HepG2 (cell line): ENCODE results near the gene HMGCR. TPM values are rescaled to one million over a fixed set of nuclear protein-coding genes. Genes with fewer than 3 reads are reported as not detected.
A peak's percentile ranks its signal among the peaks of the same experiment; 100 is the strongest.

Source experiments
- ASH2L ChIP-seq: fragments of 300-600, 200-600 bp; sonication (generic); IDR thresholded peaks from 2 replicates; pipeline ENCODE4 v1.7.0; 2017; ENCODE audit warnings: low read depth, mild to moderate bottlenecking, moderate library complexity, mixed read lengths, low read length; ENCODE audit not compliant: insufficient read length
- CENPX ChIP-seq: sonication (generic); formaldehyde crosslinking; IDR thresholded peaks from 2 replicates; pipeline ENCODE4 v1.9.0; 2021; ENCODE audit warnings: mild to moderate bottlenecking, missing genetic modification reagents, moderate library complexity
- EED ChIP-seq: sonication (generic); formaldehyde crosslinking; IDR thresholded peaks from 2 replicates; pipeline ENCODE4 v1.5.0; 2020; ENCODE audit warnings: mild to moderate bottlenecking, missing genetic modification reagents
- HMGA1 ChIP-seq: sonication (generic); formaldehyde crosslinking; conservative IDR thresholded peaks from 2 replicates; pipeline ENCODE4 v1.4.0; 2020; ENCODE audit warnings: missing genetic modification reagents
- HOXA9 ChIP-seq: sonication (generic); formaldehyde crosslinking; IDR thresholded peaks from 2 replicates; pipeline ENCODE4 v1.8.1; 2022; ENCODE audit warnings: missing genetic modification reagents, mild to moderate bottlenecking, moderate library complexity, borderline replicate concordance
- KMT2B ChIP-seq: IDR thresholded peaks from 2 replicates; pipeline ENCODE4 v1.6.1; 2016; ENCODE audit warnings: missing genetic modification reagents, missing compliant biosample characterization
- MLLT10 ChIP-seq: sonication (generic); formaldehyde crosslinking; IDR thresholded peaks from 2 replicates; pipeline ENCODE4 v1.4.0; 2020; ENCODE audit warnings: missing genetic modification reagents
- MXD4 ChIP-seq: IDR thresholded peaks from 2 replicates; pipeline ENCODE4 v1.6.1; 2016; ENCODE audit warnings: mild to moderate bottlenecking, missing biosample characterization, missing genetic modification reagents
- RFXAP ChIP-seq: sonication (generic); formaldehyde crosslinking; IDR thresholded peaks from 2 replicates; pipeline ENCODE4 v1.4.0; 2020; ENCODE audit warnings: missing genetic modification reagents, borderline replicate concordance
- SIX1 ChIP-seq: sonication (generic); formaldehyde crosslinking; IDR thresholded peaks from 2 replicates; pipeline ENCODE4 v1.4.0; 2020; ENCODE audit warnings: missing genetic modification reagents, borderline replicate concordance
- TIGD3 ChIP-seq: sonication (generic); formaldehyde crosslinking; IDR thresholded peaks from 2 replicates; pipeline ENCODE4 v1.5.1; 2020; ENCODE audit warnings: mild to moderate bottlenecking, missing genetic modification reagents, borderline replicate concordance
- TMF1 ChIP-seq: sonication (generic); formaldehyde crosslinking; IDR thresholded peaks from 2 replicates; pipeline ENCODE4 v1.8.1; 2022; ENCODE audit warnings: low read depth, missing genetic modification reagents
- ZKSCAN1 ChIP-seq: fragments of 150-350 bp; IDR thresholded peaks from 2 replicates; pipeline ENCODE4 v1.6.1; 2014; ENCODE audit warnings: low read length
- ZNF207 ChIP-seq: fragments of 450-650 bp; IDR thresholded peaks from 2 replicates; pipeline ENCODE4 v1.6.1; 2016; ENCODE audit warnings: antibody characterized with exemption, borderline replicate concordance
- ZNF253 ChIP-seq: sonication (generic); formaldehyde crosslinking; IDR thresholded peaks from 2 replicates; pipeline ENCODE4 v1.8.0; 2022; ENCODE audit warnings: mild to moderate bottlenecking, missing genetic modification reagents, borderline replicate concordance
- ZNF446 ChIP-seq: sonication (generic); formaldehyde crosslinking; IDR thresholded peaks from 2 replicates; pipeline ENCODE4 v1.5.0; 2020; ENCODE audit warnings: mild to moderate bottlenecking, missing genetic modification reagents
- ZNF558 ChIP-seq: sonication (generic); formaldehyde crosslinking; IDR thresholded peaks from 2 replicates; pipeline ENCODE4 v1.9.0; 2022; ENCODE audit warnings: mild to moderate bottlenecking, missing genetic modification reagents, borderline replicate concordance
- ZNF574 ChIP-seq: sonication (generic); formaldehyde crosslinking; IDR thresholded peaks from 2 replicates; pipeline ENCODE4 v1.4.0; 2020; ENCODE audit warnings: missing genetic modification reagents
- ZNF577 ChIP-seq: sonication (generic); formaldehyde crosslinking; IDR thresholded peaks from 2 replicates; pipeline ENCODE4 v1.4.0; 2020; ENCODE audit warnings: mild to moderate bottlenecking, low read depth, missing genetic modification reagents, borderline replicate concordance
- ZNF670 ChIP-seq: sonication (generic); formaldehyde crosslinking; IDR thresholded peaks from 2 replicates; pipeline ENCODE4 v1.8.0; 2022; ENCODE audit warnings: mild to moderate bottlenecking, missing genetic modification reagents, borderline replicate concordance
- polyA plus RNA-seq, 8 experiments: library from polyadenylated mRNA; depleted of rRNA in 3 of 8; stranded (reverse) in 7 of 8; unstranded in 1 of 8; fragments of >200 nt; fragmentation: Illumina TruSeq in 4 of 8; extraction: Trizol in 4 of 8; gene quantifications; 2 replicates each; pipeline versions ENCODE4 v1.2.1 to v1.2.3, GENCODE V29; 2011 to 2016; ENCODE audit warnings: low read depth in 4 of 8, missing spikeins in 1 of 8, mixed read lengths in 1 of 8; ENCODE audit not compliant: insufficient read depth in 1 of 8
- total RNA-seq, 5 experiments: library from RNA; depleted of rRNA; stranded (reverse); fragments of >200 nt; fragmentation: Illumina TruSeq; extraction: Trizol; gene quantifications; 2 replicates each; pipeline ENCODE4 v1.2.3, GENCODE V29; 2016; ENCODE audit warnings: low read depth in 1 of 5
- TF ChIP-seq, protein P1 (sequence below): sonication (generic); formaldehyde crosslinking; IDR thresholded peaks from 2 replicates; pipeline ENCODE4 v1.8.1; 2023; ENCODE audit warnings: mild to moderate bottlenecking, moderate library complexity, missing genetic modification reagents
- TF ChIP-seq, protein P2 (sequence below): IDR thresholded peaks from 2 replicates; pipeline ENCODE4 v1.6.1; 2016; ENCODE audit warnings: low read depth, control low read depth
- TF ChIP-seq, protein P3 (sequence below): sonication (generic); formaldehyde crosslinking; IDR thresholded peaks from 2 replicates; pipeline ENCODE4 v1.8.0; 2022; ENCODE audit warnings: missing genetic modification reagents, low read depth, mild to moderate bottlenecking, borderline replicate concordance

HMGCR gene
- total and polyA plus RNA-seq, 2 of the 13 experiments (the other 11 are each of a cell fraction or from before 2014, with no cell fraction given) = 43.0 to 144 TPM

- TF ChIP-seq, protein P1, sequence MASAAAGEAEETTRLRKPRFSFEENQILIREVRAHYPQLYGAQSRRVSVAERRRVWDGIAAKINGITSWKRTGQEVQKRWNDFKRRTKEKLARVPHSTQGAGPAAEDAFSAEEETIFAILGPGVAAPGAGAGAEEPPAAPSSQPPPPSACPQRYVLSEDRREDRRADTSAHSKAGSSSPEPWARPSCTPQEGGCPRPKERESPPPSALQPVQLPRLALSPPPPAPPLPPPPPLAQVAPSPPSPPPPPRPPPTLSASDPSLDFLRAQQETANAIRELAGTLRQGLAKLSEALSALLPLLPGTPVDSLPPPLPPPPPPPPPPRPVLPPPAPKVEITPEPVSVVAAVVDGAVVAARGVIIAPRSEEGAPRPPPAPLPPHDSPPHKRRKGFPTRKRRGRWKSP (CRISPR knock-in tag) = peak; percentile 55
- TF ChIP-seq MLLT10 (CRISPR knock-in tag) (no peak), EED (CRISPR knock-in tag) (no peak), SIX1 (CRISPR knock-in tag) (no peak), ZNF253 (no peak), ZKSCAN1 (peak; percentile 32; the same call in 1 of the 2 replicates), HMGA1 (CRISPR knock-in tag) (no peak), CENPX (CRISPR knock-in tag) (no peak), RFXAP (CRISPR knock-in tag) (peak; percentile 99), ZNF574 (CRISPR knock-in tag) (peak; percentile 73), TMF1 (CRISPR knock-in tag) (peak; percentile 88; the same call in 1 of the 2 replicates), ASH2L (peak; percentile 53), ZNF446 (no peak; the same call in 1 of the 2 replicates), ZNF670 (CRISPR knock-in tag) (no peak; the same call in 1 of the 2 replicates), HOXA9 (peak; percentile 59; the same call in 1 of the 2 replicates), TIGD3 (CRISPR knock-in tag) (no peak), ZNF207 (no peak), MXD4 (peak; percentile 51), ZNF558 (CRISPR knock-in tag) (no peak), ZNF577 (no peak), KMT2B (peak; percentile 62)
- TF ChIP-seq, protein P2, sequence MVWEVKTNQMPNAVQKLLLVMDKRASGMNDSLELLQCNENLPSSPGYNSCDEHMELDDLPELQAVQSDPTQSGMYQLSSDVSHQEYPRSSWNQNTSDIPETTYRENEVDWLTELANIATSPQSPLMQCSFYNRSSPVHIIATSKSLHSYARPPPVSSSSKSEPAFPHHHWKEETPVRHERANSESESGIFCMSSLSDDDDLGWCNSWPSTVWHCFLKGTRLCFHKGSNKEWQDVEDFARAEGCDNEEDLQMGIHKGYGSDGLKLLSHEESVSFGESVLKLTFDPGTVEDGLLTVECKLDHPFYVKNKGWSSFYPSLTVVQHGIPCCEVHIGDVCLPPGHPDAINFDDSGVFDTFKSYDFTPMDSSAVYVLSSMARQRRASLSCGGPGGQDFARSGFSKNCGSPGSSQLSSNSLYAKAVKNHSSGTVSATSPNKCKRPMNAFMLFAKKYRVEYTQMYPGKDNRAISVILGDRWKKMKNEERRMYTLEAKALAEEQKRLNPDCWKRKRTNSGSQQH (CRISPR knock-in tag) = peak; percentile 87
- TF ChIP-seq, protein P3, sequence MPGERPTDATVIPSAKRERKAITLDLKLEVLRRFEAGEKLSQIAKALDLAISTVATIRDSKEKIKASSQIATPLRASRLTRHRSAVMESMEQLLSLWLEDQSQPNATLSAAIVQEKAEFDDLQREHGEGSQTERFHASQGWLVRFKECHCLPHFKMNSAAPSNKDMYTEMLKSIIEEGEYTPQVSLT (CRISPR knock-in tag) = no peak
Observed at GRCh38 chr5:75336615-75337336, at the start of gene HMGCR (continued).
